ENCODE measurements around the gene WNT6. TPM values are rescaled to one million over a fixed set of nuclear protein-coding genes. Genes with fewer than 3 reads are reported as not detected.

The WNT6 gene
- total RNA-seq, 1 experiment from 2014 or later = 7.8 TPM

GRCh38 chr2:218857371-218858137 lies 2.1 kb upstream of the WNT6 start:
- H3K4me3 ChIP-seq (ENCODE audit: low read length) = no peak overlapping the region
- H2AFZ ChIP-seq (ENCODE audit: low read length) = no peak overlapping the region
- no peaks in the 10 kb centered on the region for H3K36me3 ChIP-seq (ENCODE audit: insufficient read depth, low read length)
- H3K27me3 ChIP-seq (ENCODE audit: low read length) = no peaks in the 10 kb centered on the region
- H4K20me1 ChIP-seq (ENCODE audit: insufficient read depth, low read depth, low read length) = no peaks in the 10 kb centered on the region
- DNase-seq = no peak
- no peak overlapping the region for H3K4me2 ChIP-seq (ENCODE audit: low read depth, low read length, poor library complexity, severe bottlenecking)
- no peaks in the 10 kb centered on the region for H3K79me2 ChIP-seq (ENCODE audit: low read length)
- H3K27ac ChIP-seq (ENCODE audit: low read length) = no peak overlapping the region
- H3K9me2 ChIP-seq (replicated peaks; ENCODE audit: insufficient read depth, low read length) = no peaks in the 10 kb centered on the region
- no peaks in the 10 kb centered on the region for H3K9me3 ChIP-seq (ENCODE audit: low read length)
- no peaks in the 10 kb centered on the region for H3K4me1 ChIP-seq (ENCODE audit: low read length)
- no peak overlapping the region for H3K9ac ChIP-seq (ENCODE audit: low read length)

- no peaks in the 10 kb centered on the region for H3K4me1 ChIP-seq (ENCODE audit: low read length)
- no peaks in the 10 kb centered on the region for H3K79me2 ChIP-seq (ENCODE audit: low read length)
- H3K36me3 ChIP-seq (ENCODE audit: insufficient read depth, low read length) = no peaks in the 10 kb centered on the region
- H3K27me3 ChIP-seq (ENCODE audit: low read length) = no peaks in the 10 kb centered on the region
- H3K9me3 ChIP-seq (ENCODE audit: low read length) = no peaks in the 10 kb centered on the region
- no peak for DNase-seq
- H2AFZ ChIP-seq (ENCODE audit: low read length) = no peak overlapping the region
- no peaks in the 10 kb centered on the region for H4K20me1 ChIP-seq (ENCODE audit: insufficient read depth, low read depth, low read length)
- H3K4me2 ChIP-seq (ENCODE audit: low read depth, low read length, poor library complexity, severe bottlenecking) = no peak overlapping the region
- no peak overlapping the region for H3K9ac ChIP-seq (ENCODE audit: low read length)
- H3K9me2 ChIP-seq (replicated peaks; ENCODE audit: insufficient read depth, low read length) = no peaks in the 10 kb centered on the region
- H3K27ac ChIP-seq (ENCODE audit: low read length) = no peak overlapping the region
- H3K4me3 ChIP-seq (ENCODE audit: low read length) = no peak overlapping the region
Observed at GRCh38 chr2:218858138-218858445, 1.5 kb upstream of the WNT6 start.

DNA sequence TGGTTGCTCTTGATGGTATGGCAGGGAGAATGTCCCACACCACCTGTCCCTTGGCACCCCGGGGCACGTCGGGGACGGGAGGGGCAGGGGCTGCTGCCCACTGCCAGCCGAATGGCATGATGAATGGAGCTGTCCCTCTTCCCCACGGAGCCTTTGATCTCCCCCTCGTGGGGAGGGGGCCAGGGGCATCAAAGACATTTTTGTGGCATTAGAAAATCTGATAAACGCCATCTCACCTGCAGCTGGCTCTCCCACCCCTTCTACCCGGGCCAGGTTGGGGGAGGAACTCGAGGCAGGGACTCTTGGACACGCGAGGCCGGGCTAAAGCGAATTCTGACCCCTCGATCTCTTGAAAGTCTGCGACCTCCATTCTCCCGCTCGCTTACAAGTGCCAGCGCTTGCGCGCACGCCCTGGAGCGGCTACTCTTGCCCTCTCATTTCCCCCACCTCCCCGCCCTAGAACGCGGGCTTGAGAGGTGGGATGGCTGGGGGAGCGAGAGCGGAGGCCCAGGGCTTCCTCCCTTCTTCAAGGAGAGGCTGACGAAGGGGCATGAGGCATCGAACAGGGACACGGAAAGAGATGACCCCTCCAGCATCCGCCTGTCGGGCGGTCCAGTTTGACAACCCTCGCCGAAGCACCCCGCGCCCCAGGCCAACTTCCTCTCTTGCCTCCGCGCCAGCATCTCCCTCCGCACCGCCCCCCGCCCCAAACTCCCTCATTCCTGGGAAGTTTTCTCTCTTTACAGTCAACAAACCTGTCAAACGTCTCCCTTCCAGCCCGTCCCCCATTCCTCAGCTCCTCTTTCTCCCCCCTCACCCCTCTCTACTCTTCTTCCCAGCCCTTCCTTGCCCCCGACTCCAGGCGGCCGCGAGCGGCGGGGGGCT lies 692 bp upstream of the WNT6 start:
- DNase-seq = no peak
- Histone ChIP-seq H3K27me3 (ENCODE audit: low read length) (no peaks in the 10 kb centered on the region), H3K9ac (ENCODE audit: low read length) (no peak overlapping the region), H3K4me2 (ENCODE audit: low read depth, low read length, poor library complexity, severe bottlenecking) (no peak overlapping the region), H3K9me3 (ENCODE audit: low read length) (no peaks in the 10 kb centered on the region), H4K20me1 (ENCODE audit: insufficient read depth, low read depth, low read length) (no peaks in the 10 kb centered on the region), H2AFZ (ENCODE audit: low read length) (no peak overlapping the region), H3K36me3 (ENCODE audit: insufficient read depth, low read length) (no peaks in the 10 kb centered on the region), H3K79me2 (ENCODE audit: low read length) (no peaks in the 10 kb centered on the region), H3K9me2 (replicated peaks; ENCODE audit: insufficient read depth, low read length) (no peaks in the 10 kb centered on the region), H3K4me3 (ENCODE audit: low read length) (no peak overlapping the region), H3K27ac (ENCODE audit: low read length) (no peak overlapping the region), H3K4me1 (ENCODE audit: low read length) (no peaks in the 10 kb centered on the region)

DNA sequence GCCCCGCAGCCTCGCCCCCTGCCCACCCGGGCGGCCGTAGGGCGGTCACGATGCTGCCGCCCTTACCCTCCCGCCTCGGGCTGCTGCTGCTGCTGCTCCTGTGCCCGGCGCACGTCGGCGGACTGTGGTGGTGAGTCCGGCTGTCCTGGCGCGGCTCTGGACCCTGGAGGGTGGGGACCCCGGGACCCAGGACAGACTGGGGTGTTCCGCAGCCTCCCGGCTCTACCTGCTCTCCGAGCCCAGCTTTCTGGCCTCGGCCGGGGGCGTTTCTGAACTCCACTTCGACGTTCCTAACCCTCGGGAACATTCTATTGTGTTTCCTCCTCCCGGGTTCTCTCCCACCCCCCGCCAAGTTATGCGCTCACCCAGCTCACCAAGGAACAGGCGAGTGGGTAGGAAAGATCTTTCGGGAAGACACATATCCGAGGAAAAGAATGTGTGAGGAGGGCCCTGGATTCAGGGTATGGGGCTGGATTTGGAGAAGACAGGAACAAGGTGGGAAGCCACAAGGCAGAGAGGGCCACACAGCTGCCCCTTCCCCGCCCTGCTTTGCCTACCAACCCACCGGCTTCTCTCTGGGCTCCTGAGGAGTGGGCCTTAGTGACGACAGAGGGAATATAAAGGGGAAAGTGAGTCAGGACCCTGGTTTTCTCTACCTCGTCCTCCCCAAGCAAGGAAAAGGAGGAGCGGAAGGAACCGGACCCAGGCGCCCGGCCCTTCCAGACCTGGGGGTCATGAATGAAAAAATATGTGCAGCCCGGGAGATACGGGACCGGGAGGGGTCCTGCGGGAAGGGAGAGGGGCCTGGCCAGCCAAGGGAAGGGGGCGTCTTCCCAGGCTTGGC lies 605 bp downstream of the WNT6 start:
- H2AFZ ChIP-seq (ENCODE audit: low read length) = no peak overlapping the region
- H3K27ac ChIP-seq (ENCODE audit: low read length) = no peak overlapping the region
- no peak overlapping the region for H3K4me2 ChIP-seq (ENCODE audit: low read depth, low read length, poor library complexity, severe bottlenecking)
- H3K27me3 ChIP-seq (ENCODE audit: low read length) = no peaks in the 10 kb centered on the region
- no peaks in the 10 kb centered on the region for H3K4me1 ChIP-seq (ENCODE audit: low read length)
- no peaks in the 10 kb centered on the region for H4K20me1 ChIP-seq (ENCODE audit: insufficient read depth, low read depth, low read length)
- no peak overlapping the region for H3K4me3 ChIP-seq (ENCODE audit: low read length)
- no peak overlapping the region for H3K9ac ChIP-seq (ENCODE audit: low read length)
- no peaks in the 10 kb centered on the region for H3K9me3 ChIP-seq (ENCODE audit: low read length)
- DNase-seq = no peak
- H3K79me2 ChIP-seq (ENCODE audit: low read length) = no peaks in the 10 kb centered on the region
- H3K36me3 ChIP-seq (ENCODE audit: insufficient read depth, low read length) = no peaks in the 10 kb centered on the region
- no peaks in the 10 kb centered on the region for H3K9me2 ChIP-seq (replicated peaks; ENCODE audit: insufficient read depth, low read length)

GRCh38 chr2:218860950-218861381 lies 1.4 kb downstream of the WNT6 start:
- DNase-seq = no peak
- no peaks in the 10 kb centered on the region for H4K20me1 ChIP-seq (ENCODE audit: insufficient read depth, low read depth, low read length)
- no peak overlapping the region for H3K4me2 ChIP-seq (ENCODE audit: low read depth, low read length, poor library complexity, severe bottlenecking)
- H3K9me2 ChIP-seq (replicated peaks; ENCODE audit: insufficient read depth, low read length) = no peaks in the 10 kb centered on the region
- H3K4me1 ChIP-seq (ENCODE audit: low read length) = no peaks in the 10 kb centered on the region
- H3K79me2 ChIP-seq (ENCODE audit: low read length) = no peaks in the 10 kb centered on the region
- no peaks in the 10 kb centered on the region for H3K27me3 ChIP-seq (ENCODE audit: low read length)
- H3K36me3 ChIP-seq (ENCODE audit: insufficient read depth, low read length) = no peaks in the 10 kb centered on the region
- H3K9me3 ChIP-seq (ENCODE audit: low read length) = no peaks in the 10 kb centered on the region
- H3K27ac ChIP-seq (ENCODE audit: low read length) = no peak overlapping the region
- no peak overlapping the region for H3K9ac ChIP-seq (ENCODE audit: low read length)
- H2AFZ ChIP-seq (ENCODE audit: low read length) = no peak overlapping the region
- H3K4me3 ChIP-seq (ENCODE audit: low read length) = no peak overlapping the region

GRCh38 chr2:218861645-218862318 lies 2.2 kb downstream of the WNT6 start:
- Histone ChIP-seq H3K4me1 (ENCODE audit: low read length) (no peaks in the 10 kb centered on the region), H3K9ac (ENCODE audit: low read length) (no peak overlapping the region), H4K20me1 (ENCODE audit: insufficient read depth, low read depth, low read length) (no peaks in the 10 kb centered on the region), H3K27me3 (ENCODE audit: low read length) (no peaks in the 10 kb centered on the region), H3K36me3 (ENCODE audit: insufficient read depth, low read length) (no peaks in the 10 kb centered on the region), H2AFZ (ENCODE audit: low read length) (no peak overlapping the region), H3K9me2 (replicated peaks; ENCODE audit: insufficient read depth, low read length) (no peaks in the 10 kb centered on the region), H3K4me3 (ENCODE audit: low read length) (no peak overlapping the region), H3K4me2 (ENCODE audit: low read depth, low read length, poor library complexity, severe bottlenecking) (no peak overlapping the region), H3K27ac (ENCODE audit: low read length) (no peak overlapping the region), H3K9me3 (ENCODE audit: low read length) (no peaks in the 10 kb centered on the region), H3K79me2 (ENCODE audit: low read length) (no peaks in the 10 kb centered on the region)
- no peak for DNase-seq

DNA sequence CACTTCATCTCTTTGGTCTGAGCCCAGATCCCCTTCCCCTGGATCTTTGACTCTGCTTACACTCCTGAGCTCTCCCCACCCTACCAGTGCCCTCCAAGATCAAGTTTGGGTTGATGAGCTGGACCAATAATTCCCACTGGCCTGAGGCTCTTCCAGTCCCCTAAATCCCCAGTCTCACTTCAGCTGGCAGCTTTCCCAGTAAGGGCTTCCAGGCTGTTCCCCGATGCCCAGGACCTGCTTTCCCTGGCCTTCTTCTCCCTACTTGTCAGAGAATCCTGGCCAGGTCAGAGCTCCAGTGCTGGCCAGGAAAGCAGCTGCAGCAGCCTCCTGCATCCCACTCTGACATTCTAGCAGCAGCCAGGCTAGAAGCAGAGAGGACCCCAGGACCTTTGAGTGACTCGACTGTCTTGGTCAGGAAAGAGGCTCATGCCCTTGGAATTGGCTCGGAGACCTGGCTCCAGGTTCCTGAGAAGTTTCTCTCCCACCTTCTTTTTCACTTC lies 3.5 kb downstream of the WNT6 start:
- Histone ChIP-seq H2AFZ (ENCODE audit: low read length) (no peak overlapping the region), H3K36me3 (ENCODE audit: insufficient read depth, low read length) (no peaks in the 10 kb centered on the region), H3K27ac (ENCODE audit: low read length) (no peak overlapping the region), H3K79me2 (ENCODE audit: low read length) (no peaks in the 10 kb centered on the region), H3K9me2 (replicated peaks; ENCODE audit: insufficient read depth, low read length) (no peaks in the 10 kb centered on the region), H3K4me2 (ENCODE audit: low read depth, low read length, poor library complexity, severe bottlenecking) (no peak overlapping the region), H3K4me3 (ENCODE audit: low read length) (no peak overlapping the region), H3K27me3 (ENCODE audit: low read length) (no peaks in the 10 kb centered on the region), H4K20me1 (ENCODE audit: insufficient read depth, low read depth, low read length) (no peaks in the 10 kb centered on the region), H3K9me3 (ENCODE audit: low read length) (no peaks in the 10 kb centered on the region), H3K4me1 (ENCODE audit: low read length) (no peaks in the 10 kb centered on the region), H3K9ac (ENCODE audit: low read length) (no peak overlapping the region)
- no peak for DNase-seq
